NCI-H128 (cell line): Measurements from ENCODE around the gene PCLAF.
"Not testable (repeated sequence)": the region's sequence is repeated elsewhere in the genome, so short reads cannot be mapped to it uniquely, and the experiment has no call there.

Experiments
- DNase-seq: peaks from one replicate; lab custom pipeline; 2025; ENCODE audit not compliant: unreplicated experiment; lab: John Stamatoyannopoulos, UW

The PCLAF gene

DNA sequence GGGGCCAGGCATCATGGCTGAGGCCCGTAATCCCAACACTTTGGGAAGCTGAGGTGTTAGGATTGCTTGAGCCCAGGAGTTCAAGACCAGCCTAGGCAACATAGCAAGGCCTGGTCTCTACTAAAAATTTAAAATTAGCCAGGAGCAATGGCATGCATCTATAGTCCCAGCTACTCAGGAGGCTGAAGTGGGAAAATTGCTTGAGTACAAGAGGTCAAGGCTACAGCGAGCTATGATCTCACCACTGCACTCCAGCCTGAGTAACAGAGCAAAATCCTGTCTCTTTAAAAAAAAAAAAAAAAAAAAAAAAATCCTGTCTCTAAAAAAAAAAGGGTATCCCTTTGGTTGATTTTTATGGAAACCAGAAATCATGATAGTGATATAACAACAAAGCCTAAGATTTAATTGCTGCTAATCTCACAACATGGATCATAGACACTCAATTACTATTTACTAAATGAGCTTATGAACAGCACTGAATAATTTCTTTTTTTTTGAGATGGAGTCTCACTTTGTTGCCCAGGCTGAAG is 12.1 kb downstream of the PCLAF start:
- DNase-seq, result no peak

DNA sequence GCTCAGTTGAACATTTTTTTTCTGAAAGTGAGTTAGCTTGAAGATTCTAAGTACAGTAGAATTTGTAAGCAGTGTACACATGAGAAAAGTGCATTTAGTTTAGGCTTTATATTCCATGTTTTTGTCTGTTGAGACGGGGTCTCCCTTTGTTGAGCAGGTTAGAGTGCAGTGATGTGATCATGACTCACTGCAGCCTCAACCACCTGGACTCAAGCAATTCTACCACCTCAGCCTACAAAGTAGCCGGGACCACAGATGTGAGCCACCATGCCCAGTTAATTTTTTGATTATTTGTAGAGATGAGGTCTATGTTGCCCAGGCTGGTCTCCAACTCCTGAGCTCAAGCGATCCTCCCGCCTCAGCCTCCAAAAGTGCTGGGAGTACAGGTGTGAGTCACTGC is 20.0 kb downstream of the PCLAF start:
- DNase-seq, result no peak

DNA sequence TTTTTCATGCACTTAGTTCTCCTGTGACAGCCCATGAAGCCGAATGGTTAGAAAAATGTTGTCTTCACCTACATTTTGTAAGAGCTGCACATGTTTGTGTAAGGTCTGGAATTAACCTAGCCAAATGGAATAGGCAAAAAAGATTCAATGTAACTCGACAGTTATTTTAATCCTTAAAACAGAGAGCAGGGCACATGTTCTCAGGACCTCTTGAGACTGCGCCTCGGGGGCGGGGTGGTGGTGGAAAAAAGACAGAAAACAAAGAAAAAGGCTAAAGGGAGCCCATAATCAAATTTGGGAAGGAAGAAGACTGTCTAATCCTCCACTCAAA is 24.6 kb downstream of the PCLAF start:
- no peak for DNase-seq

DNA sequence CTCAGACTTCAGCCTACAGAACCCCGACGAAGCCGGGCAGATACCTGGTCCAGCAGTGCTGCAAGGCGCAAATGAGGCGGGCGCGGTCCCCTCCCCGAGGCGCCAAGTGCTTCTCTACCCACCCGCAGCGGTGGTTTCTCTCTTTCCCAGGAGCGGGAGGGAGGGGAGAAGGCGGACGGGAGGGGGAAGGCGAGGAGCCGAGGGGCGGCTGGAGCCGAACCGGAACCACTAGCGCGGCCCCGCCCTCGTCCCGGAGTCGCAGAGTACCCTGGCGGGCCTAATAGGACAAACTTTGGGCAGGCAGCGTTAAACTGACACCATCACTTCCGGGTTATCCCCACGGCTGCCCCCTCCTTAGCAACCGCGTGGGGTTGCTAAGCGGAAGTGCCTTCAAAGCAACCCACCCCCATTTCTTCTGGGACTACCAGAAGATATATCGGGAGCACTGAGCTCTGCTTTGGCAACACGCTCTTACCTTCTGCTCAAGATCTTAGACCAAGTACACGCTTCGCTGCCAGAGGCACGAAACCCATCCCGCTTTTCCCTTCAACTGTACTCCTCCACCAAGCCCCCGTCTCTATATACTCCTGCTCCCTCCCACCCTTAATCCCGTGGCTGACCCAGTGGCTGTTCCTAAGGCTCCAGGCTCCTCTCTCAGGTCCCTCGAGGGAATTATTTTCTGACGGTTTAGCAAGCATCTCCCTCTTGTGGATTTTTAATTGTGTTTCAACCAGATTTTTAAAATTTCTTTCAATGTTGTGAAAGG is 25.1 kb downstream of the PCLAF start, which contains the start of gene CSNK1G1:
CSNK1G1 (minus strand) TSS at position 230 of the 766 bp plus-strand sequence. CDS start 55,674 bp downstream, outside the sequence.
- DNase-seq, result peak; percentile 69

- no peak for DNase-seq
Measured at GRCh38 chr15:64355348-64355943, 25.8 kb downstream of the PCLAF start.

- DNase-seq, result no peak
Measured at GRCh38 chr15:64354688-64355344, 26.4 kb downstream of the PCLAF start.

- DNase-seq, result no peak
Measured at GRCh38 chr15:64351265-64351664, 30.0 kb downstream of the PCLAF start.

- no peak for DNase-seq
Measured at GRCh38 chr15:64349375-64349774, 31.9 kb downstream of the PCLAF start.

GRCh38 chr15:64348455-64348854 is 32.8 kb downstream of the PCLAF start:
- DNase-seq, result no peak

DNA sequence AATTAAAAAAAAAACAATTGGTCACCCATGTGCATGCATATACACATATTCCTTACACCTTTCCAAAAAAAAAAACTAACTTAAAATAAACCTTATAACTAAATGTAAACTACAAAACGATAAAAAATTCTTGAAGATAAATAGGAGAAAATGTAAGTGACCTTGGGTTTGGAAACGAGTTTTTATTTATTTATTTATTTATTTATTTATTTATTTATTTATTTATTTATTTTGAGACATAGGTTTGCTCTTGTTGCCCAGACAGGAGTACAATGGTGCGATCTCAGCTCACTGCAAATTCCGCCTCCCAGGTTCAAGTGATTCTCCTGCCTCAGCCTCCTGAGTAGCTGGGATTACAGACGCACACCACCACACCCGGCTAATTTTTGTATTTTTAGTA is 35.0 kb downstream of the PCLAF start:
- not testable (repeated sequence) for DNase-seq

DNA sequence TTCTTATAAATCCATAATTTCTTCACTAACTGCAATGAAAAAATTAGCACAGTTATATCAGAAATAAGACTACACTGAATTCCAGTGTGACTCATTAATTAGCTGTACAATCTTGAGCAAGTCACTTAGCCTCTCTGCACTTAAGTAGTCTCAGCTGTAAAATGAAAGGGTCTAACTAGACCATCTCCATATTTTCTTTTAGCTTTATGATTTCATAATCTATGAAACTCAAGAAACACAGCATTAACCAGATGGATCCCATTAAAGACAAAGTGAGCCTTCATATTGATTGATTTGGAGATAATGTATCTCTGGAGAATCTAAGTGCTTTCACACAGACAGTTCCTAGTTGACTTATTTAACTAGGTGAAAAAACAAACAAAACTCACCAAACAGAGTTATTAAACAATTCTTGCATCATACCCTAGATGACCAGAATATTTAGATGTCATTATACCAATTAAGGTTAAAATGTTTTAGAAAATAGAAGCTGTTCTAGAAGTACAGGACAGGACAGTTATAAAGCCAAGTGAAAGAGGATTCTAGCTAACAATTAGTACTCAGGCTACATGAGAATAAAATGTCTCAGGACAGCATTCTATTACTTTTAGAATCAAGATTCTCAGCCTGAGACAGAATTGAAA is 36.5 kb downstream of the PCLAF start:
- DNase-seq, result no peak

GRCh38 chr15:64343841-64344240 is 37.4 kb downstream of the PCLAF start:
- DNase-seq, result no peak

GRCh38 chr15:64343222-64343621 is 38.0 kb downstream of the PCLAF start:
- no peak for DNase-seq

GRCh38 chr15:64341961-64342360 is 39.3 kb downstream of the PCLAF start:
- no peak for DNase-seq

DNA sequence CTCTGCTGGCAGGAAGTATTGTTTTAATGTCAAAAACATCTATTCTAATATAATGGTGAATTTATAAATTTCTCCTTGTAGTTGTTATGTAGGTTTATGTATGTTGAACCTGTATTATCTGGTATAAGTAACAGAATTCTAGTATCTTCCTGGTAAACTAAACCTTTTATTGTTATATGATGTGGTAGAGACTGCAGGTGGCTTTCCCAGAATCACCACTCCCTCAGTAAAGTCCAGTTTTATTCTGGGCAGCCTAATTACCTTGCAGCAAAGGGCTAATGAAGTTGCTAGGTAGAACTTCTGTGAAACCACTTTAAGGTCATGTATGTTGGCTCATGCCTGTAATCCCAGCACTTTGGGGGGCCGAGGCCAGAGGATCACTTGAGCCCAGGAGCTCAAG is 40.9 kb downstream of the PCLAF start:
- DNase-seq, result no peak

- no peak for DNase-seq
Measured at GRCh38 chr15:64337761-64338160, 43.5 kb downstream of the PCLAF start.

- no peak for DNase-seq
Measured at GRCh38 chr15:64333986-64334929, 47.0 kb downstream of the PCLAF start.

GRCh38 chr15:64333516-64333915 is 47.7 kb downstream of the PCLAF start:
- no peak for DNase-seq

- not testable (repeated sequence) for DNase-seq
Measured at GRCh38 chr15:64331668-64332067, 49.6 kb downstream of the PCLAF start.

GRCh38 chr15:64326975-64327374 is 54.3 kb downstream of the PCLAF start:
- DNase-seq, result not testable (repeated sequence)
